Mesenchymal stem cell (in vitro differentiated cells and primary cell): ENCODE results near the gene RBCK1.

Experiments
- DNase-seq: peaks from one replicate; pipeline ENCODE4 v3.0.0-alpha.2; 2013
- H2AFZ ChIP-seq: one replicate; pipeline ENCODE4 v1.6.1; 2013; ENCODE audit warnings: low read depth, mild to moderate bottlenecking, control low read depth, inconsistent platforms, low read length, moderate library complexity
- H2AK5ac ChIP-seq: 2 replicates; pipeline ENCODE4 v1.6.1; 2013; ENCODE audit warnings: low read length, moderate library complexity, mild to moderate bottlenecking, inconsistent platforms; ENCODE audit not compliant: severe bottlenecking
- H2BK120ac ChIP-seq: one replicate; pipeline ENCODE4 v1.6.1; 2013; ENCODE audit warnings: low read depth, mild to moderate bottlenecking, inconsistent platforms, low read length, moderate library complexity
- H2BK12ac ChIP-seq, 2 experiments: one replicate each; pipeline ENCODE4 v1.6.1; 2013; ENCODE audit warnings: inconsistent platforms in 2 of 2, low read length in 2 of 2, mild to moderate bottlenecking in 2 of 2, moderate library complexity in 2 of 2, control low read depth in 1 of 2
- H2BK15ac ChIP-seq: one replicate; pipeline ENCODE4 v1.6.1; 2013; ENCODE audit warnings: mild to moderate bottlenecking, low read depth, inconsistent platforms; ENCODE audit not compliant: poor library complexity, severe bottlenecking
- H2BK5ac ChIP-seq: 2 replicates; pipeline ENCODE4 v1.6.1; 2013; ENCODE audit warnings: low read depth, mild to moderate bottlenecking, low read length, control low read depth, inconsistent platforms; ENCODE audit not compliant: poor library complexity, severe bottlenecking
- H3K14ac ChIP-seq, 2 experiments: one replicate each; pipeline ENCODE4 v1.6.1; 2013; ENCODE audit warnings: inconsistent platforms in 2 of 2, low read length in 2 of 2, control low read depth in 1 of 2, mild to moderate bottlenecking in 1 of 2, moderate library complexity in 1 of 2
- H3K18ac ChIP-seq, 2 experiments: one replicate each; pipeline ENCODE4 v1.6.1; 2013; ENCODE audit warnings: inconsistent platforms in 2 of 2, low read length in 2 of 2, control low read depth in 1 of 2, low read depth in 1 of 2, mild to moderate bottlenecking in 1 of 2
- H3K23ac ChIP-seq, 2 experiments: one replicate each; pipeline ENCODE4 v1.6.1; 2013; ENCODE audit warnings: inconsistent platforms in 2 of 2, low read length in 2 of 2, mild to moderate bottlenecking in 2 of 2, moderate library complexity in 2 of 2, control low read depth in 1 of 2
- H3K27ac ChIP-seq: 2 replicates; pipeline ENCODE4 v1.5.1; 2013; ENCODE audit warnings: mild to moderate bottlenecking, moderate library complexity, low read length, control low read depth, inconsistent platforms; ENCODE audit not compliant: poor library complexity, severe bottlenecking
- H3K27me3 ChIP-seq, 2 experiments: 2 replicates each; pipeline versions ENCODE4 v1.6.1 to v1.7.0; 2013; ENCODE audit warnings: low read length in 2 of 2, mild to moderate bottlenecking in 2 of 2, moderate library complexity in 2 of 2, control low read depth in 1 of 2, inconsistent platforms in 1 of 2; ENCODE audit not compliant: control insufficient read depth in 1 of 2, insufficient read depth in 1 of 2
- H3K36me3 ChIP-seq, 2 experiments: 2 replicates each; pipeline versions ENCODE4 v1.6.1 to v1.7.0; 2013; ENCODE audit warnings: low read length in 2 of 2, control low read depth in 1 of 2, inconsistent platforms in 1 of 2, low read depth in 1 of 2, mild to moderate bottlenecking in 1 of 2; ENCODE audit not compliant: insufficient read depth in 2 of 2, control insufficient read depth in 1 of 2
- H3K4ac ChIP-seq, 2 experiments: one replicate each; pipeline ENCODE4 v1.6.1; 2013; ENCODE audit warnings: inconsistent platforms in 2 of 2, low read length in 2 of 2, mild to moderate bottlenecking in 2 of 2, moderate library complexity in 2 of 2, control low read depth in 1 of 2, low read depth in 1 of 2
- H3K4me1 ChIP-seq: 2 replicates; pipeline ENCODE4 v1.6.1; 2013; ENCODE audit warnings: low read depth, low read length, control low read depth; ENCODE audit not compliant: control insufficient read depth, insufficient read depth
- H3K4me2 ChIP-seq: 2 replicates; pipeline ENCODE4 v1.6.1; 2013; ENCODE audit warnings: low read length, mild to moderate bottlenecking, inconsistent platforms; ENCODE audit not compliant: poor library complexity, severe bottlenecking
- H3K4me3 ChIP-seq, 2 experiments: 2 replicates each; pipeline versions ENCODE4 v1.5.1 to v1.7.0; 2013; ENCODE audit warnings: low read length in 2 of 2, mild to moderate bottlenecking in 2 of 2, control low read depth in 1 of 2, low read depth in 1 of 2; ENCODE audit not compliant: insufficient read depth in 1 of 2
- H3K79me1 ChIP-seq: replicated peaks from 2 replicates; pipeline ENCODE4 v1.6.1; 2013; ENCODE audit warnings: mild to moderate bottlenecking, control low read depth, low read length, inconsistent platforms; ENCODE audit not compliant: poor library complexity, severe bottlenecking
- H3K9ac ChIP-seq: 2 replicates; pipeline ENCODE4 v1.7.0; 2013; ENCODE audit warnings: mild to moderate bottlenecking, low read length, moderate library complexity
- H3K9me3 ChIP-seq: 2 replicates; pipeline ENCODE4 v1.7.0; 2013; ENCODE audit warnings: mild to moderate bottlenecking, low read length; ENCODE audit not compliant: control insufficient read depth
- H4K8ac ChIP-seq: one replicate; pipeline ENCODE4 v1.6.1; 2013; ENCODE audit warnings: inconsistent platforms, mild to moderate bottlenecking, low read length, moderate library complexity
- H4K91ac ChIP-seq: one replicate; pipeline ENCODE4 v1.6.1; 2013; ENCODE audit warnings: mild to moderate bottlenecking, low read length, inconsistent platforms
- WGBS: methylation state at CpG from one replicate; pipeline ENCODE4 v1.1.7; 2013; ENCODE audit warnings: mixed read lengths; 5-methylcytosine and 5-hydroxymethylcytosine counted together

RBCK1 gene

DNA sequence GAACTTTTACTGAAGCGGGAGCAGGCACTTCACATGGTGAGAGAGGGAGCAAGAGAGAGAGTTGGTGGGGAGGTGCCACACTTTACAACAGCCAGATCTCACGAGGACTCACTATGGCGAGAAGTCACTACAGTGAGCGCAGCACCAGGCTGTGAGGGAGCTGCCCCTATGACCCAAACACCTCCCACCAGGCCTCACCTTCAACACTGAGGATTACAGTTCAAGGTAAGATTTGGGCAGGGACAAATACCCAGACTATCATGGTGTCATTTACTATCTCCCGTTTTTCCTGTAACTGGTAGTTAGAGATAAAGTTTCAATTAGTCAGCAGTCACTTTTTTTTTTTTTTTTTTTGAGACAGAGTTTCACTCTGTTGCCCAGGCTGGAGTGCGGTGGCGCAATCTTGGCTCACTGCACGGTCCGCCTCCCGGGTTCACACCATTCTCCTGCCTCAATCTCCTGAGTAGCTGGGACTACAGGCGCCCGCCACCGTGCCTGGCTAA is 7.8 kb downstream of the RBCK1 start:
- Histone ChIP-seq H3K18ac (no peak overlapping the region), H3K9ac (no peak overlapping the region), H2AK5ac (no peak overlapping the region), H3K4me2 (no peak overlapping the region), H3K36me3 (peaks cover 45 to 58% of the 10 kb centered on the region in 2 experiments), H2BK5ac (no peak overlapping the region), H2BK12ac (no peak overlapping the region), H3K4me1 (peaks cover 2% of the 10 kb centered on the region), H2BK120ac (no peak overlapping the region), H3K79me1 (peaks cover 24% of the 10 kb centered on the region), H3K4me3 (no peak overlapping the region), H4K91ac (no peak overlapping the region), H3K14ac (no peak overlapping the region), H2AFZ (no peak overlapping the region), H3K27me3 (no peaks in the 10 kb centered on the region), H2BK15ac (no peak overlapping the region), H3K9me3 (no peaks in the 10 kb centered on the region), H3K23ac (no peak overlapping the region), H3K4ac (no peak overlapping the region), H3K27ac (no peak overlapping the region), H4K8ac (no peak overlapping the region)
- over 99% methylated on average over 11 of the region's 13 CpGs for WGBS
- no peak for DNase-seq

DNA sequence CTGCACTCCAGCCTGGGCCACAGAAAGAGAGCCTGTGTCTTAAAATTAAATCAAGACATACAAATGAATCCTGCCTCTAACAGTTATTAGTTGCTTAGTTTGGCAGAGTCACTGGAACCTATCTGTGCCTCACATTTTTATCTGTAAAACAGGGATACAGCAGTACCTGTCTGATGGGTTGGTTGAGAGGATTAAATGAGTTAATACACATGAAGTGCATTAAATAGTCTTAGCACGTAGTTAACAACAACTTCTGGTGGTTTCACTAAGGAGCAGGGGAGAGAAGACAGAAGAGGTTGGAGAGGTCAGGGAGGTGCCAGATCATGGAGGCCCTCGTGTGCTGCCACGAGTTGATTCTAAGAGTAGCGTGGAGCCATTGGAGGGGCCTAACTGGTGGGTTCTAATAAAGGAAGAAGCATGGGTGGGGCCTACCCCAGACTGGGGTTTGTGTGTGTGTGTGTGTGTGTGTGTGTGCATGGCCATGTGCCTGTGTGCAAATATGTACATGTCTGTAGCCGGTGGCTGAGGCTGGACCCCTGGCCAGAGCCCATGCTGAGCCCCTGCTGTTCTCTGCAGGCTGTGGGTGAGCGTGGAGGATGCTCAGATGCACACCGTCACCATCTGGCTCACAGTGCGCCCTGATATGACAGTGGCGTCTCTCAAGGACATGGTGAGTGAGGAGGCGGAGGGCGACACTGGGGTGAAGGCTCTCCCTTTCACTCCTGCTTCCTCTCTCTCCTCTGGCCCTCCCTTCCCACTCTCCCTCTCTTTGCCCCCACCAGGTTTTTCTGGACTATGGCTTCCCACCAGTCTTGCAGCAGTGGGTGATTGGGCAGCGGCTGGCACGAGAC is 9.1 kb downstream of the RBCK1 start:
- Histone ChIP-seq H4K91ac (no peak overlapping the region), H3K4me1 (peaks cover 2% of the 10 kb centered on the region), H2BK15ac (no peak overlapping the region), H3K4me3 (no peak overlapping the region), H3K79me1 (peaks cover 27% of the 10 kb centered on the region), H2AK5ac (no peak overlapping the region), H4K8ac (peak overlapping the region; percentile 38), H3K27me3 (no peaks in the 10 kb centered on the region), H3K4me2 (no peak overlapping the region), H3K14ac (no peak overlapping the region), H3K23ac (no peak overlapping the region), H2AFZ (no peak overlapping the region), H3K9ac (no peak overlapping the region), H2BK12ac (no peak overlapping the region), H3K9me3 (no peaks in the 10 kb centered on the region), H2BK5ac (no peak overlapping the region), H3K4ac (no peak overlapping the region), H3K36me3 (peaks cover 50 to 61% of the 10 kb centered on the region in 2 experiments), H3K27ac (no peak overlapping the region), H3K18ac (no peak overlapping the region), H2BK120ac (no peak overlapping the region)
- WGBS = 85% methylated on average over 11 of the region's 13 CpGs
- no peak for DNase-seq

DNA sequence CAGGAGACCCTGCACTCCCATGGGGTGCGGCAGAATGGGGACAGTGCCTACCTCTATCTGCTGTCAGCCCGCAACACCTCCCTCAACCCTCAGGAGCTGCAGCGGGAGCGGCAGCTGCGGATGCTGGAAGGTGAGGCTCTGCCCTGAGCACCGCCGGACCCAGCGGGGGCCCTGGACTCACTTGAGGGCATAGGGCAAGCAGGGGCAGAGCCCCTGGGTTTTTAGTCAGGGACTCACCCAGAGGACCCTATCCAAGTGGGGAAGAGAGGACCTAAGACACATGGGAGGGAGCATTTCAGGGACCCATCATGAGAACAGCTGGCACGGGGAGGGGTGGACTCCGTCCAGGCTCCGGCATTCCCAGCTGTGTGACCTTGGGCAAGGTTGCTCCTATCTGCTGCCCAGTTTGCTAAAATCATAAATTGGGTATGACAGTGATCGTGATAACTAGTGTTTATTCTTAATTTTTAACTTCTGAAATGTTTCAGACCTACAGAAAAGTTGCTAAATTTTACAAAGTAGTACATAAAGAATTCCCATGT is 9.8 kb downstream of the RBCK1 start:
- no peak overlapping the region for H2BK12ac ChIP-seq
- H3K4me1 ChIP-seq = peaks cover 2% of the 10 kb centered on the region
- H3K27ac ChIP-seq = no peak overlapping the region
- peaks cover 24% of the 10 kb centered on the region for H3K79me1 ChIP-seq
- no peaks in the 10 kb centered on the region for H3K27me3 ChIP-seq
- WGBS = 94% methylated on average over 11 of the region's 12 CpGs
- H3K36me3 ChIP-seq = peaks cover 54 to 59% of the 10 kb centered on the region in 2 experiments
- no peak overlapping the region for H4K91ac ChIP-seq
- H2BK15ac ChIP-seq = no peak overlapping the region
- H2BK120ac ChIP-seq = no peak overlapping the region
- H3K4me3 ChIP-seq = no peak overlapping the region
- H3K4me2 ChIP-seq = no peak overlapping the region
- H4K8ac ChIP-seq = no peak overlapping the region
- H2BK5ac ChIP-seq = no peak overlapping the region
- H2AK5ac ChIP-seq = no peak overlapping the region
- no peak overlapping the region for H3K4ac ChIP-seq
- H3K14ac ChIP-seq = no peak overlapping the region
- no peak for DNase-seq
- no peak overlapping the region for H3K9ac ChIP-seq
- H2AFZ ChIP-seq = no peak overlapping the region
- no peaks in the 10 kb centered on the region for H3K9me3 ChIP-seq
- H3K23ac ChIP-seq = no peak overlapping the region
- H3K18ac ChIP-seq = no peak overlapping the region

DNA sequence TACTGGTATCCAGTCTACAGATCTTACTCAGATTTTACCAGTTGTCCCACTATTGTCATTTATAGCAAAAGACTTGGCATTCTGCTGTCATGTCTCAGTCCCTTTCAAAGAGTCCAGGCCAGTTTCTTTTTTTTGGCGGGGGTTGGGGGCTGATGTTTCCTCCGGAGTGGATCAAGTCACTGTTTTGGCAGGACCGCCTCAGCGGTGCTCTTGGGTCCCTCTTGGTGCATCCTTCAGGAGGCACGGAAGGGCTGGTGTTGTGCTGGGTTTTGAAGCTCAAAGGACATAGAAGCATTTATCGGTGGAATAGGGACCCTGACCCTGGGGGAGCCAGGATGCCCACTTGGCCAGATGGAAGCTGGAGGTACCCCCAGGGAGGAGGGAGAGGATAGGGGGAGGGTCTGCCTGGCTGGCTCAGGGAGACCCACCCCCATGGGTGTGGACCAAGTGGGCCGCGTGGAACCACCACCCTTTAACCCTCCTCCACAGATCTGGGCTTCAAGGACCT is 10.8 kb downstream of the RBCK1 start:
- H2BK120ac ChIP-seq = no peak overlapping the region
- H4K91ac ChIP-seq = no peak overlapping the region
- no peak overlapping the region for H3K9ac ChIP-seq
- no peak overlapping the region for H2AK5ac ChIP-seq
- H3K23ac ChIP-seq = no peak overlapping the region
- no peak overlapping the region for H2AFZ ChIP-seq
- no peaks in the 10 kb centered on the region for H3K9me3 ChIP-seq
- H3K4me1 ChIP-seq = peaks cover 2% of the 10 kb centered on the region
- no peak overlapping the region for H3K18ac ChIP-seq
- no peak overlapping the region for H3K4ac ChIP-seq
- H4K8ac ChIP-seq = no peak overlapping the region
- H3K4me3 ChIP-seq = no peak overlapping the region
- 97% methylated on average over 8 of the region's 8 CpGs for WGBS
- no peaks in the 10 kb centered on the region for H3K27me3 ChIP-seq
- no peak overlapping the region for H2BK15ac ChIP-seq
- no peak overlapping the region for H3K27ac ChIP-seq
- peaks cover 59 to 66% of the 10 kb centered on the region in 2 experiments for H3K36me3 ChIP-seq
- H3K79me1 ChIP-seq = peaks cover 24% of the 10 kb centered on the region
- no peak overlapping the region for H2BK12ac ChIP-seq
- H3K4me2 ChIP-seq = no peak overlapping the region
- no peak overlapping the region for H2BK5ac ChIP-seq
- no peak overlapping the region for H3K14ac ChIP-seq
- no peak for DNase-seq
